SK-N-SH (cell line): ENCODE measurements around the gene ZNF549. TPM values are rescaled to one million over a fixed set of nuclear protein-coding genes. Genes with fewer than 3 reads are reported as not detected.

Experiments
- CTCF ChIA-PET: fragments of 300-600, 350-600 bp; formaldehyde crosslinking; extraction: SDS; loops from one replicate; lab custom pipeline; 2021; lab: Yijun Ruan, JAX
- POLR2A ChIA-PET: fragments of 350-600 bp; sonication (Branson Sonifier 250); formaldehyde crosslinking; extraction: SDS; loops from one replicate; lab custom pipeline; 2020; ENCODE audit warnings: antibody characterized with exemption, inconsistent platforms; lab: Yijun Ruan, JAX
- DNase-seq: peaks from one replicate; pipeline ENCODE4 v3.0.0; 2012
- H2AFZ ChIP-seq: fragments of 200-600 bp; sonication (generic); 2 replicates; pipeline ENCODE4 v1.8.1; 2016; ENCODE audit warnings: antibody characterized with exemption, mild to moderate bottlenecking, low read depth
- H3F3A ChIP-seq: fragments of 200-600 bp; sonication (generic); replicated peaks from 2 replicates; pipeline ENCODE3; 2016; ENCODE audit warnings: antibody characterized with exemption, mild to moderate bottlenecking; ENCODE audit not compliant: insufficient read depth
- H3K27ac ChIP-seq, 2 experiments: fragments of 200-500 bp in 1 of 2; fragments of 200-600 bp in 1 of 2; sonication (Bioruptor generic) in 1 of 2; sonication (generic), shearing (Covaris generic) in 1 of 2; 2 replicates each; pipeline versions ENCODE4 v1.5.1 to v1.6.1; 2014 to 2016; ENCODE audit warnings: low read depth in 2 of 2, inconsistent platforms in 1 of 2, low read length in 1 of 2, mild to moderate bottlenecking in 1 of 2, mixed read lengths in 1 of 2
- H3K27me3 ChIP-seq: fragments of 200-600 bp; sonication (generic), shearing (Covaris generic); 2 replicates; pipeline ENCODE4 v1.6.1; 2016; ENCODE audit warnings: mixed run types; ENCODE audit not compliant: insufficient read depth
- H3K36me3 ChIP-seq, 2 experiments: fragments of 200-500 bp in 1 of 2; fragments of 200-600 bp in 1 of 2; sonication (Bioruptor generic) in 1 of 2; sonication (generic) in 1 of 2; replicated peaks in 1 of 2; 2 replicates each; pipeline versions ENCODE3 to v1.5.1; 2014 to 2016; ENCODE audit warnings: low read length in 1 of 2, mild to moderate bottlenecking in 1 of 2; ENCODE audit not compliant: insufficient read depth in 2 of 2, control insufficient read depth in 1 of 2
- H3K4me1 ChIP-seq, 2 experiments: fragments of 200-500 bp in 1 of 2; fragments of 200-600 bp in 1 of 2; sonication (Bioruptor generic) in 1 of 2; sonication (generic), shearing (Covaris generic) in 1 of 2; 2 replicates each; pipeline versions ENCODE4 v1.5.1 to v1.6.1; 2014 to 2016; ENCODE audit warnings: low read depth in 1 of 2, low read length in 1 of 2, mixed run types in 1 of 2; ENCODE audit not compliant: insufficient read depth in 2 of 2, control insufficient read depth in 1 of 2
- H3K4me2 ChIP-seq: fragments of 200-600 bp; sonication (generic), shearing (Covaris generic); 2 replicates; pipeline ENCODE4 v1.6.1; 2017; ENCODE audit warnings: mixed run types
- H3K4me3 ChIP-seq, 2 experiments: fragments of 200-500 bp in 1 of 2; fragments of 200-600 bp in 1 of 2; sonication (Bioruptor generic) in 1 of 2; sonication (generic), shearing (Covaris generic) in 1 of 2; 2 replicates each; pipeline versions ENCODE4 v1.5.1 to v1.8.1; 2014 to 2016; ENCODE audit warnings: low read depth in 2 of 2, inconsistent platforms in 1 of 2, low read length in 1 of 2, mild to moderate bottlenecking in 1 of 2, mixed read lengths in 1 of 2, moderate library complexity in 1 of 2
- H3K79me2 ChIP-seq: fragments of 200-600 bp; sonication (generic); 2 replicates; pipeline ENCODE4 v1.8.1; 2017; ENCODE audit warnings: mild to moderate bottlenecking; ENCODE audit not compliant: insufficient read depth
- H3K9ac ChIP-seq: fragments of 200-600 bp; sonication (generic); 2 replicates; pipeline ENCODE4 v1.6.1; 2017; ENCODE audit warnings: mixed run types
- H3K9me2 ChIP-seq: fragments of 200-600 bp; sonication (generic); 2 replicates; pipeline ENCODE4 v1.6.1; 2017; ENCODE audit warnings: mixed run types
- H3K9me3 ChIP-seq: fragments of 200-600 bp; sonication (generic); 2 replicates; pipeline ENCODE4 v1.6.1; 2017; ENCODE audit warnings: mixed run types, mild to moderate bottlenecking, moderate library complexity
- H4K20me1 ChIP-seq: fragments of 200-600 bp; sonication (generic); 2 replicates; pipeline ENCODE4 v1.6.1; 2017; ENCODE audit warnings: mild to moderate bottlenecking, mixed run types; ENCODE audit not compliant: insufficient read depth
- ELF1 ChIP-seq: IDR thresholded peaks from 2 replicates; pipeline ENCODE4 v1.4.0; 2012
- EP300 ChIP-seq, 2 experiments: IDR thresholded peaks; 2 replicates each; pipeline versions ENCODE4 v1.4.0 to v1.6.1; 2012; ENCODE audit warnings: borderline replicate concordance in 1 of 2, low read depth in 1 of 2, low read length in 1 of 2
- FOSL2 ChIP-seq: IDR thresholded peaks from 2 replicates; pipeline ENCODE4 v1.4.0; 2012; ENCODE audit warnings: low read depth, mild to moderate bottlenecking, moderate library complexity, borderline replicate concordance
- FOXJ3 ChIP-seq: sonication (generic); formaldehyde crosslinking; IDR thresholded peaks from 2 replicates; pipeline ENCODE4 v1.5.1; 2020; ENCODE audit warnings: mild to moderate bottlenecking, missing genetic modification reagents
- FOXM1 ChIP-seq: IDR thresholded peaks from 2 replicates; pipeline ENCODE4 v1.4.0; 2012; ENCODE audit warnings: low read depth, mild to moderate bottlenecking
- GABPA ChIP-seq: IDR thresholded peaks from 2 replicates; pipeline ENCODE4 v1.4.0; 2012; ENCODE audit warnings: low read depth, mild to moderate bottlenecking
- IRF3 ChIP-seq: fragments of 150-350 bp; IDR thresholded peaks from 2 replicates; pipeline ENCODE4 v1.6.1; 2016; ENCODE audit warnings: mild to moderate bottlenecking, low read depth, low read length
- MAX ChIP-seq: IDR thresholded peaks from 2 replicates; pipeline ENCODE4 v1.4.0; 2012; ENCODE audit warnings: low read depth
- MXI1 ChIP-seq: IDR thresholded peaks from 2 replicates; pipeline ENCODE4 v1.6.1; 2012; ENCODE audit warnings: mild to moderate bottlenecking, low read depth, low read length, improper control_type of control experiment
- PBX3 ChIP-seq: IDR thresholded peaks from 2 replicates; pipeline ENCODE4; 2012
- POLR2AphosphoS5 ChIP-seq: IDR thresholded peaks from 2 replicates; pipeline ENCODE4 v1.6.1; 2012; ENCODE audit warnings: low read depth, low read length
- RAD21 ChIP-seq: IDR thresholded peaks from 2 replicates; pipeline ENCODE4 v1.6.1; 2012; ENCODE audit warnings: mild to moderate bottlenecking, low read length
- RCOR1 ChIP-seq: fragments of 150-350 bp; IDR thresholded peaks from 2 replicates; pipeline ENCODE4 v1.6.1; 2017; ENCODE audit warnings: antibody characterized with exemption, low read length
- REST ChIP-seq: IDR thresholded peaks from 2 replicates; pipeline ENCODE4 v1.6.1; 2012; ENCODE audit warnings: mild to moderate bottlenecking, low read depth, low read length, moderate library complexity
- SIN3A ChIP-seq: IDR thresholded peaks from 2 replicates; pipeline ENCODE4 v1.6.1; 2012; ENCODE audit warnings: low read depth, mild to moderate bottlenecking, low read length, moderate library complexity, borderline replicate concordance
- TAF1 ChIP-seq: IDR thresholded peaks from 2 replicates; pipeline ENCODE4 v1.6.1; 2012; ENCODE audit warnings: low read depth, mild to moderate bottlenecking, low read length, moderate library complexity, borderline replicate concordance
- TCF12 ChIP-seq: IDR thresholded peaks from 2 replicates; pipeline ENCODE4 v1.4.0; 2012
- USF2 ChIP-seq: fragments of 150-350 bp; IDR thresholded peaks from 2 replicates; pipeline ENCODE4 v1.6.1; 2017; ENCODE audit warnings: antibody characterized with exemption, low read length, low read depth, borderline replicate concordance
- YY1 ChIP-seq: IDR thresholded peaks from 2 replicates; pipeline ENCODE4 v1.4.0; 2012; ENCODE audit warnings: low read depth, mild to moderate bottlenecking
- ZBTB33 ChIP-seq: IDR thresholded peaks from 2 replicates; pipeline ENCODE4 v1.4.0; 2012; ENCODE audit warnings: low read depth, borderline replicate concordance
- polyA plus RNA-seq, 3 experiments: library from polyadenylated mRNA; depleted of rRNA; stranded (reverse); fragments of >200 nt; gene quantifications; 2 replicates each; pipeline ENCODE4 v1.2.3, GENCODE V29; 2012

The ZNF549 gene
- polyA plus RNA-seq, 1 of the 3 experiments (the other 2 are of a cell fraction): 2.4 TPM

- H3K9me2 ChIP-seq: no peaks in the 10 kb centered on the region
- H3K4me1 ChIP-seq: peaks cover 0 to 5% of the 10 kb centered on the region in 2 experiments; a peak in 1 of 4 replicates
- DNase-seq: no peak
- peaks cover 14% of the 10 kb centered on the region; the same call in 1 of the 2 replicates for H3K9me3 ChIP-seq
- H2AFZ ChIP-seq: no peak overlapping the region
- H3K36me3 ChIP-seq: peaks cover 50 to 60% of the 10 kb centered on the region in 2 experiments
- peaks cover 21% of the 10 kb centered on the region for H3K79me2 ChIP-seq
- H3F3A ChIP-seq: no peaks in the 10 kb centered on the region
- ChIA-PET POLR2A (no interaction called here), CTCF (interaction anchor here (0.6 kb wide), 1 partner anchor 36 kb away, joined by 3 read pairs; no protein-coding TSS in a partner anchor)
- no peaks in the 10 kb centered on the region for H3K27me3 ChIP-seq
- H3K9ac ChIP-seq: no peak overlapping the region
- peak overlapping the region in 1 of 2 experiments; percentile 6; a peak in 1 of 4 replicates for H3K4me3 ChIP-seq
- no peak overlapping the region for H3K4me2 ChIP-seq
- H4K20me1 ChIP-seq: no peaks in the 10 kb centered on the region
- no peak overlapping the region for H3K27ac ChIP-seq
- TF ChIP-seq USF2 (no peak), GABPA (no peak), RAD21 (no peak), FOXM1 (no peak), MXI1 (no peak), RCOR1 (no peak), TCF12 (no peak), TAF1 (no peak), IRF3 (no peak), MAX (no peak), REST (no peak), EP300 (IDR thresholded peaks at IDR 0.05; ENCODE audit: borderline replicate concordance in 1 of 2, low read depth in 1 of 2, low read length in 1 of 2) (no peak), ELF1 (no peak), FOSL2 (no peak), PBX3 (no peak), POLR2AphosphoS5 (no peak), ZBTB33 (no peak), FOXJ3 (CRISPR knock-in tag) (no peak), YY1 (no peak), SIN3A (no peak)
Measured at GRCh38 chr19:57576661-57577060, 49.5 kb downstream of the ZNF549 start.
